Fibroblast of the aortic adventitia (primary cell): ENCODE results near the gene POU2F1. TPM values are rescaled to one million over a fixed set of nuclear protein-coding genes. Genes with fewer than 3 reads are reported as not detected.

Experiments used
- DNase-seq: peaks from one replicate; pipeline ENCODE4 v3.0.0-alpha.2; 2010; ENCODE audit warnings: low read depth
- H3K4me3 ChIP-seq: 2 replicates; pipeline ENCODE4 v1.5.1; 2011; ENCODE audit warnings: low read depth, mild to moderate bottlenecking, control low read depth, low read length, moderate library complexity
- CTCF ChIP-seq: IDR thresholded peaks from 2 replicates; pipeline ENCODE4 v1.5.1; 2011; ENCODE audit warnings: mild to moderate bottlenecking, low read length, control low read depth, inconsistent platforms; ENCODE audit not compliant: insufficient read depth
- total RNA-seq: library from RNA; depleted of rRNA; stranded (reverse); fragments of >200 nt; gene quantifications from 2 replicates; pipeline ENCODE4 v1.2.3, GENCODE V29; 2012; ENCODE audit warnings: low replicate concordance

Gene POU2F1
- total RNA-seq, 1 donor: 10.7 TPM

GRCh38 chr1:167419245-167419644, 198.6 kb downstream of the POU2F1 start:
- TF ChIP-seq CTCF: no peak
- no peak for DNase-seq

GRCh38 chr1:167420510-167420909, 199.8 kb downstream of the POU2F1 start:
- no peak overlapping the region for H3K4me3 ChIP-seq
- no peak for TF ChIP-seq CTCF
- DNase-seq: peak; percentile 6

More at GRCh38 chr1:167419245-167419644, 198.6 kb downstream of the POU2F1 start:
- H3K4me3 ChIP-seq: no peak overlapping the region

- no peak overlapping the region for H3K4me3 ChIP-seq
- no peak for DNase-seq
- no peak for TF ChIP-seq CTCF
Measured at GRCh38 chr1:167423684-167424619, 203.3 kb downstream of the POU2F1 start.

- DNase-seq: no peak
- TF ChIP-seq CTCF: no peak
- H3K4me3 ChIP-seq: no peak overlapping the region
Measured at GRCh38 chr1:167425482-167425881, 204.8 kb downstream of the POU2F1 start.

GRCh38 chr1:167426716-167427115, 206.0 kb downstream of the POU2F1 start:
- no peak for DNase-seq
- TF ChIP-seq CTCF: no peak
- H3K4me3 ChIP-seq: no peak overlapping the region

- H3K4me3 ChIP-seq: no peak overlapping the region
- no peak for TF ChIP-seq CTCF
- peak; percentile 9 for DNase-seq
Measured at GRCh38 chr1:167427848-167428247, 207.2 kb downstream of the POU2F1 start.

- H3K4me3 ChIP-seq: no peak overlapping the region
- peak; percentile 16 for DNase-seq
- TF ChIP-seq CTCF: no peak
Measured at GRCh38 chr1:167428395-167428794, 207.7 kb downstream of the POU2F1 start.
